HG02938 (cell line): ENCODE data around the gene SEMA3B.
"Not testable (repeated sequence)": the region's sequence is repeated elsewhere in the genome, so short reads cannot be mapped to it uniquely, and the experiment has no call there.

Experiments used
- ATAC-seq: cut with Tn5 transposase; IDR thresholded peaks from one replicate; pipeline ENCODE4 v1.9.1; 2021; ENCODE audit warnings: mild to moderate bottlenecking, moderate library complexity; ENCODE audit not compliant: unreplicated experiment

The SEMA3B gene

GRCh38 chr3:50237754-50238548, 31.0 kb upstream of the SEMA3B start:
- ATAC-seq: peak; percentile 30

GRCh38 chr3:50238549-50239026, 30.4 kb upstream of the SEMA3B start:
- ATAC-seq: no peak

- no peak for ATAC-seq
Measured at GRCh38 chr3:50239649-50240048, 29.3 kb upstream of the SEMA3B start.

GRCh38 chr3:50241163-50241562, 27.8 kb upstream of the SEMA3B start:
- no peak for ATAC-seq

- no peak for ATAC-seq
Measured at GRCh38 chr3:50241713-50242380, 27.1 kb upstream of the SEMA3B start.

GRCh38 chr3:50242381-50242770, 26.6 kb upstream of the SEMA3B start:
- no peak for ATAC-seq

GRCh38 chr3:50242851-50243542, 25.9 kb upstream of the SEMA3B start:
- ATAC-seq: no peak

GRCh38 chr3:50243543-50243895, 25.4 kb upstream of the SEMA3B start:
- ATAC-seq: no peak

- not testable (repeated sequence) for ATAC-seq
Measured at GRCh38 chr3:50244813-50245212, 24.1 kb upstream of the SEMA3B start.

GRCh38 chr3:50245251-50245745, 23.6 kb upstream of the SEMA3B start:
- no peak for ATAC-seq

- ATAC-seq: peak; percentile 57
Measured at GRCh38 chr3:50245831-50246516, 23.0 kb upstream of the SEMA3B start.

- peak; percentile 60 for ATAC-seq
Measured at GRCh38 chr3:50246517-50246954, 22.4 kb upstream of the SEMA3B start.

GRCh38 chr3:50248387-50248786, 20.6 kb upstream of the SEMA3B start:
- no peak for ATAC-seq

GRCh38 chr3:50249457-50249856, 19.5 kb upstream of the SEMA3B start:
- ATAC-seq: no peak

GRCh38 chr3:50250514-50250913, 18.4 kb upstream of the SEMA3B start:
- no peak for ATAC-seq

- ATAC-seq: no peak
Measured at GRCh38 chr3:50251220-50251619, 17.7 kb upstream of the SEMA3B start.

GRCh38 chr3:50254577-50255250, 14.2 kb upstream of the SEMA3B start:
- no peak for ATAC-seq

- no peak for ATAC-seq
Measured at GRCh38 chr3:50255251-50255615, 13.7 kb upstream of the SEMA3B start.

GRCh38 chr3:50256978-50257890, 11.7 kb upstream of the SEMA3B start:
- no peak for ATAC-seq
